CD4-positive, alpha-beta T cell treated with Interleukin-12 subunit alpha and Interleukin-12 subunit beta, for 1 hour (primary cell): ENCODE data around the gene FLRT3.

Experiments used
- DNase-seq: peaks from one replicate; pipeline ENCODE4 v3.0.0-alpha.2; 2020

FLRT3 gene

DNA sequence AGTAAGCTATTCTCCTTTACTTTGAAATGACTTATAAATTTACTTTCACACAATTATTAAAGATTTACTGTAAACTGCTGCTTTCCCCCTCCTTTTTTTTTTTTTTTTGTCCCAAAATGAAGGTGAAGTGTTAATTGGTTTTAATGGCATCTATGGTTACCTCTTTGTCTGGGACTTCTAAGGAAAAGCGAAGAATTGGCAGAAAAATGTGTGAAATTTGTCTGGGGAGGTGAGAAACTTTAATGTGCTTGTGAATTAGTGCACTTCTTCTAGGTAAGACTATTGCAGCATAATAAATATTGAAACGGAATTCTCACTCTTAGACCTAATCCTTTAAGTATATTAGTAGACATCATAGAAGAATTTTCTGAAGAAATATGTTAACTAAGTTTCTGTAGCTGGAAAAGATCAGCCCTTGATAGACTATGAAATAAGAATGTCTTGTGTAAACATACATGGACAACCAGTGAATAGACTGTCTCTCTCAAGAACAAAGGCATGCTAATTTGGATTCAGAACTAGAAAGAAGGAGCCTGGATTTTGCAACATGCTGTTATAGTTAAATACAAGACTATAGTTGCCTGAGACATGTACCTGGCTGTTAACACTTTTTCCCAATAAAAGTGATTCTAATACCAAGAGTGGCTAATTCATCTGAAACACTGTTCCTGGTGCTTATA lies 23.9 kb downstream of the FLRT3 start:
- DNase-seq, result no peak

DNA sequence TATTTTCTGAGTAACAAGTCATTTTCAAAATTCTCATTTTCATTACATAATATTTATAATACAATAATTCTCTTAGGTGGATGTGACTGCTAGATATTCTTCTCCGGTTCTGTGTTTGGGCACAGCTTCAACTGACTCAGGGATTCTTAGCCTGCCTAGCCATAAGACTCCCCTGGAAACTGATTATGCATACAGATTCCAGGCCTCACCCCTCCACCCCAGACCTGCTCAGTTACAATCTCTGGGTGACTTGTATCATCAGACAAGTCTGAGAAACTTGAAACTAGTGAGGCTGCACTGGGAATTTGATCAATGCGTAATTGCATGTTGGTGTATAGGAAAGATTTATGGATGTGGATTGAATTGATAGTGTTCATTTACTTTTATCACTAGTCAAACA lies 25.4 kb downstream of the FLRT3 start:
- no peak for DNase-seq

DNA sequence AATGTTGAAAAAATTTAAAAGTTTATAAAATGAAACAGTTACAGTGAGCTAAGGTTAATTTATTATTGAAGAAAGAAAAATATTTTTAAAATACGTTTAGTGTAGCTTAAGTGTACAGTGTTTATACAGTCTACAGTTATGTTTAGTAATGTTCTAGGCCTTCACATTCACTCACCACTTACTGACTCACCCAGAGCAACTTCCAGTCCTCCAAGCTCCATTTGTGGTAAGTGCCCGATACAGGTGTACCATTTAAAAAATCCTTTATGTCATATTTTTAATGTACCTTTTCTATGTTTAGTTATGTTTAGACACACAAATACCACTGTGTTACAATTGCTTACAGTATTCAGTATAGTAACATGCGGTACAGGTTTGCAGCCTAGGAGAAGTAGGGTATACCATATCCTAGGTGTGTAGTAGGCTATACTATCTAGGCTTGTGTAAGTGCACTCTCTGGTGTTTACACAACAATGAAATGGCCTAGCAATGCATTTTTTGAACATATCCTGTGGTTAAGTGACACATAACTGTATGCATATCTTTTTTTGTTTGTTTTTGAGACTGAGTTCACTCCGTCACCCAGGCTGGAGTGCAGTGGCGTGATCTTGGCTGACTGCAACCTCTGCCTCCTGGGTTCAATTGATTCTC lies 26.3 kb downstream of the FLRT3 start:
- DNase-seq, result no peak

DNA sequence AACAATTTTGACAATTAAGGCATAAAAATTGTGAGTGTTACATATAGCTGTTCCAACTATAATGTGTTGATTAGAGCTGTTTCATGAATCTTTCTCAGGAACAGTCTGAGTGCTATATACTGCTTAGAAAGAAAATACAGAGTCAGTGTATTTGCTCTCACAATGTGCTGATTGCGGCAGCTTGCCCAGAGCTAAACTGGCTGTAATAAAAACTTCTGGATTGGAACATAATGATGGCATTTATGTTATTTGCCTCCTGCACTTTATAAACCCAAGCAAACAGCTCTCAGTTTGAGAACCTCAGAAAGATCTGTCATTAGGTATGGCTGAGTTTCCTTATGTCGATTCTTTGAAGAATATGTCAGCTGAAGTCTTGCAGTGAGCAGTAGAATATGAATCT lies 29.5 kb downstream of the FLRT3 start:
- DNase-seq, result no peak

DNA sequence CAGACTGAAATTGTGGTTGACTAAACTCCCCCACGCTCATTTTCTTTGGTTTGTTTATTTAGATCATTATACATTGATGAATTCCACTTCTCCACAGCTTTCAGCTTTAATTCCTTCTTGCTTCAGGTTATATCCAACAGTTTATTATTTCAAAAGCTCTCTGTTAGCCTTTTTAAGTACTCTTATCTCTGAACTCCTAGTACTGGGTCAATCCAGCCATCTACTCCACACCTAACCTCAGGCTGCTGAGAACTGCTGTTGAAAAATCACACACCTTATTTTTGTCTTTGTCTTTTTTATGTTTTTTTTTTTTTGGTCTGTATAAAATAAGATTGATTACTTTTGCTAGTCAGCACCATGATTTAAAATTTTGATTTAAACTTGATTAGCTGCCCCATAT lies 32.9 kb downstream of the FLRT3 start:
- DNase-seq, result no peak

DNA sequence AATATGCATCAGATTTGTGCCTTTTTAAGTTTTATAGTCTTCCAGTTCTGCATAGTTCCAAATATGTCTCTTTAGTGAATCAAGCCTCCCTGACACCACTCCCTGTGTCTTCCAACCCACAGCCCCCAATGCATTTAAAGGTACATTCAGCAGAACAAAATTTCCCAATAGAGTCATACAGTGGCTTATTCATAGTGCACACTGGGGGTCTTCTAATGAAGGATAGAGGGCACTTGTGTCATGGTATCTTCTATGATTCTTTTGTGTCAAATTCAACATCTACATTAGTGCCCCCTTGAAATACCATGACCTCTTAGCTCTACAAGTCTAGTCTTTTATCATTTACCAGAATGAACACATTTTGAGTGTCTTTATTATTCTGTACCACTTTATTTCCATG lies 33.8 kb downstream of the FLRT3 start:
- no peak for DNase-seq

DNA sequence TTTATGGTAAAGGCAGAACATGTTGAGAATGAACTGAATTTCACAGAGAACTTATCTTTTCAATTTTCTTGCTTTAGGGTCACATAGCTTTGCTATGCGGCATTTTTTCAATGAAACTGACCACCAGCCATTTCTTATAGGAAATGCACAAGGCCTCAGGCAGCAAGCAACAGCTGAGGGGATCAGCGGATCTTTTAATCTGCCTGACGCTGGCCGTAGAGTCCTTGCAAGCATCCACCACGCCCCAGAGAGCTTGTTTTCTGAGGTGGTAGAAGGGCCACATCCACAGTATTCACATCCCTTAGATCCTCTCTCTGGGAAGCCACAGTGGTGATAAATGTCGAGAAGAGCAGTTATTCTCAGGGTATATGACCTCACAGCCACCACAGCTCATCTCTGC lies 34.3 kb downstream of the FLRT3 start:
- DNase-seq, result no peak

DNA sequence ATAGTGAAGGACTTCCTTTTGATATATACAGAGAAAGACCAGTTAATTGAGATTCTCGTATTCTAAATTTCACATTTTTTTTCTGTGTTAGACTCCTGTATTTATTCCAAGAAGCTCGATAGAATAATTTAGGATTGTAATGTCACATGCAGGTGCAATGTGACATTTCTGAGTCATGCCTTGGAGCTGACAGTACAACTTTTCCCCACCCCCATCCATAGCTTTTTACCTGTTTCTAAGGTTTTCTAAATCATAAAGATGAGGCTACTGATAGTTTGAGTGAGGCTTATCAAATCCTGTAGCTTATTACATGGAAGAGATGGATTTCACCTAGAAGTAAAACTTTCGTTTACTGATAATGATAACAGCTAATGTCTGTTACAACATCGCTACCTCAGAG lies 37.6 kb downstream of the FLRT3 start:
- no peak for DNase-seq

DNA sequence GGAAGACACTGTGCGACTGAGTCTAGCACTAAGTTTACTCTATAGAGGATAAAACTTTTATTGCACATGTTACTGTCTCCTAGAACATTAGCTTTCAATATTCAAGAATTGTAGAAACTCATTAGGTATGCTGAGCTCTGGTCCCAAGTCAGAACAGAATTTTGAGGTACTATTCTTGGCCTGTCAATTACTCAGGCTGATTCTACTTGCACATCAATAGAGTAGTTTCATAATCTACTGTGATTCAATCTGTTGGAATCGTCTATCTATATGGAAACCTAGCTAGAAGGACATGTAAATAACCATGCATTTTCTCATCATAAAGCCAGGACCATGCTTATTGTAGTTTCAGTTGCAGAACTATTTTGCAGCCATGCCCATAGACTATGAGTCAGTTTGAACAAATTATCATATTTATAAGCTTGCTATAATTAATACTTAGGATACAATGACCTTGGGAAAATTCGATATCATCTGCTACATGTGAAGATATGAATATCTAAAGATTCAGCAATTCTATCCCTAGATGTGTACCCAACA lies 41.6 kb downstream of the FLRT3 start:
- no peak for DNase-seq

DNA sequence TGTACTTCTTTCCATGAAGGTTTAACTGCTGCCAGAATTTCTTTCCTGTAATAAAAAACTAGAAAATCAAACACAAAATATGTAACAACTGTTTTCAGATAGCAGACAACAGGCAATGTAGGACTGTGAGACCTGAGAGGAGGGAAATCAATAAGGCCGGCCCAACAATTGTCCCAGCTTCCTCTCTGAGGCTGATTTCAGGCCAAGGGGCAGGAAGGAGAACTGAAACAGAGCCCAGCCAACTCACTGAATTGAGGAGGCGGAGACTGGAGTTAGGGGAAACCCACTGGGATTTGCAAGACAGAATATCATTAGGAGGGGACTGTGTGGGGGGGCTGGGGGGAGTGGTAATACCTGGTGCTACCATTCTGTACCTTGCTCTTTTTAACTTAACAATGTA lies 42.2 kb downstream of the FLRT3 start:
- no peak for DNase-seq

DNA sequence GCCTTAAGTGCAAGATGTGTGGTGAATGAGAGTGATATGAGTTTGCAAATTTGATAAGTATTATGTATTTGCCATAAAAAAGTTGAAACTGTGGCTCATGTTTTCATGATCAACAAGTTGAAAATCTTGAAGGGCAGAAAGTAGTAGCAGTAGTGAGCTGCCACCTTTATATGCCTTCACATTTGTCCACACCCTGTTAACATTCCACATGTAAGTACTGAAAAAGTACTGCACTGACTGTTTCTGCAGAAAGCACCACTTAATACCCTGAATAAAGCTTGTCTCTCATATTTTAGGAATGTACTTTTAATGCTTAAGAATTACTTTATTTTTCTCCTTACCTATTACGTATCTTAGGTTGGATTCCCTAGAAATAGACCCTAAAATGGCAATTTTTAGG lies 45.9 kb downstream of the FLRT3 start:
- no peak for DNase-seq

DNA sequence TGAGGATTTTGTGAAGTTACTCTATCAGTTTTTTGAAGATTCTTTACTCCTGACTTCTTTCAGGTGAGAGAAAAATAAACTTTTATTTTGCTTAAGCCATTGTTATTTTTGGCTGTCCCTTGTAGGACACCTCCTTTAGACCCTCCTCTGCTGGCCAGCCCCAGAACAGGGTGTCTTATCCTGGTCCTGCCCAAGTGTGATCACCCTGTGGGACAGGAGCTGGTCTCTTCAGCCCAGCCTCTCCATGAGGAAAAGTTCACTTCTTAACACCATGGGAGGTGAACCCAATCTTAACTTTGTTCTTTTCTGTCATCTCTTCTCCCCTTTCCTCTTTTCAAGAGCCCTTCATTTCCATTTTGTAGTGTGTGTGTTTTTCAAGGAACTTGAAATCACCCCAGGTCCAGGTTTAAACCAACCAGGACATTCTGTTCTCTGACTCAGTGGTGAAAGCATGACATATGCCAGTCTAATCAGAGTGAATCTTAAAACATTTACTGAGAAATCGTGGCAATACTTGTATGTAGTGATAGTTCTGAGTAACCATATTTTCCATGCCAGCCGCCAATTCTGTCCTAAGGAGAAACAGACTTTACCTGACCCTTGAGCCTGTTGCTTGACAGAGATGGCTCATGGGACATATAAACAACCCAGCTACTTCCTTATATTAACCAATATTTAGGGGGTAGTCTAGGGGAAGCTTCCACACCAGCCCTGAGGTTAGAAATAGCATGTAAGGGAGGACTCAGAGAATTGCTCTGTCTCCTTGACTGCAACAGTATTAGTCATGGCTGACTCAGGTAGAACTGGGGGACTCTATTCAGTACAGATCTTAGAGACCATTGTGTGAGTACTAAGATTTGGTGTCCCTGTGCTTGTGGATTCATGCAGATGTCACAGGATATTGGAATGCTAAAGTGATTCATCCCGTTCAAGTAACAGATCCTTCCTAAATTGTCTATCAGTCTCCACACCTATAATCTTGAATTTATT lies 48.8 kb downstream of the FLRT3 start:
- DNase-seq, result no peak

DNA sequence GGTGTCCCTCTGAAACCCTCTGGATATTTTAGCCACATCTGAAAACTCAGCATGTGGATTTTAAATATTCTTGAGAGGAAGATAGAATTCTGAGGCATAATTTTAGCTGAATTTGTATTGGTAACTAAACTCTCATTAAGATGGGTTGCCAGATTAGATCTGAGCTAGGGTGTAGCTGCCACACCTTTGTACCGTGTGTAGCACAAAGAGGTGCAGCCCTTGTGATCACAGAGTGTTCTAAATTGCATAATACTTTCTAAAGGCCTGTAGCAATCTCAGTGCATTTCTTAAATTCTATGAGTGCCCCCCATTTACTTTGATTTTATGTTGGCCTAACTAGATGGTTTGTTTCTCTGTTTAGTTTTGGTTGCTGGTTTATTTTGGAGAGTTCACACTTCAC lies 53.0 kb downstream of the FLRT3 start:
- no peak for DNase-seq

DNA sequence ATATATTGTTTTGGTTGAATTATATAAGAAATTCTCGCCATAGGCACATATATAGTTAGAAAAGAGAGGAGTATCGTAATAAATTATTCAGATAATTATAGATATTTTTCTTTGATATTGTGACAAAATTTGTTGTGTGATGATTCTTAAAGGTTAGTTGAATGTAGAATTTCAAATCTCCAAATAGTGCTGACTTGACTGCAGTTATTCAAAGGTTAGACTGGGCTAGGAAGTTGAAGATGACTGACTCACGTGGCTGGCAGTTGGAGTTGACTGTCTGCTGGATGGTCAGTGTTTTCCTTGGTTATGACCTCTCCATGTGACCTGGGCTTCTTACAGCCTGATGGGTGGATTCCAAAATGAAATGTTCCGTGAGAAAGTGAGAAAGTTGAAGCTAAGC lies 55.3 kb downstream of the FLRT3 start:
- DNase-seq, result no peak
